ENCODE results near the gene TBC1D3B.
"Not testable (repeated sequence)": the region's sequence is repeated elsewhere in the genome, so short reads cannot be mapped to it uniquely, and the experiment has no call there.

TBC1D3B gene

GRCh38 chr17:36183001-36183971 is 6.8 kb upstream of the TBC1D3B start:
- in situ Hi-C loops (cut with MboI; ENCODE audit: low sequenced_read_pairs, unreplicated experiment) = no loop called here
- peak; percentile 73 for DNase-seq (ENCODE audit: low spot score)
- TF ChIP-seq CTCF (IDR thresholded peaks at IDR 0.05; ENCODE audit: borderline replicate concordance, control extremely low read depth, extremely low read depth, insufficient read depth, missing control alignments) = no peak

GRCh38 chr17:36182176-36183000 is 6.0 kb upstream of the TBC1D3B start:
- no peak for TF ChIP-seq CTCF (IDR thresholded peaks at IDR 0.05; ENCODE audit: borderline replicate concordance, control extremely low read depth, extremely low read depth, insufficient read depth, missing control alignments)
- in situ Hi-C loops (cut with MboI; ENCODE audit: low sequenced_read_pairs, unreplicated experiment) = no loop called here

GRCh38 chr17:36181446-36182175 is 5.2 kb upstream of the TBC1D3B start:
- DNase-seq (ENCODE audit: low spot score); in situ Hi-C loops (cut with MboI; ENCODE audit: low sequenced_read_pairs, unreplicated experiment): not testable (repeated sequence)

More at GRCh38 chr17:36182176-36183000, 6.0 kb upstream of the TBC1D3B start:
- DNase-seq (ENCODE audit: low spot score) = no peak

- in situ Hi-C loops (cut with MboI; ENCODE audit: low sequenced_read_pairs, unreplicated experiment); DNase-seq (ENCODE audit: low spot score): not testable (repeated sequence)
Observed at GRCh38 chr17:36168836-36169235, 7.6 kb downstream of the TBC1D3B start.

- in situ Hi-C loops (cut with MboI; ENCODE audit: low sequenced_read_pairs, unreplicated experiment) = no loop called here
Observed at GRCh38 chr17:36153895-36154610, 22.4 kb downstream of the TBC1D3B start.

GRCh38 chr17:36152639-36153120 is 23.8 kb downstream of the TBC1D3B start:
- TF ChIP-seq CTCF (IDR thresholded peaks at IDR 0.05; ENCODE audit: borderline replicate concordance, control extremely low read depth, extremely low read depth, insufficient read depth, missing control alignments) = no peak
- in situ Hi-C loops (cut with MboI; ENCODE audit: low sequenced_read_pairs, unreplicated experiment) = no loop called here
- no peak for DNase-seq (ENCODE audit: low spot score)

More at GRCh38 chr17:36153895-36154610, 22.4 kb downstream of the TBC1D3B start:
- DNase-seq (ENCODE audit: low spot score) = peak; percentile 32
- TF ChIP-seq CTCF (IDR thresholded peaks at IDR 0.05; ENCODE audit: borderline replicate concordance, control extremely low read depth, extremely low read depth, insufficient read depth, missing control alignments) = no peak

Measured in GM13976 (cell line).